Cardiac muscle cell (in vitro differentiated cells and primary cell): ENCODE results near the gene OXER1. TPM values are rescaled to one million over a fixed set of nuclear protein-coding genes. Genes with fewer than 3 reads are reported as not detected.

Source experiments
- DNase-seq, 2 donors: peaks; one replicate each; pipeline versions ENCODE4 v3.0.0 to v3.0.0-alpha.2; 2010 to 2017; ENCODE audit warnings: low read depth in 1 of 2, low spot score in 1 of 2
- H3K27ac ChIP-seq: fragments of 200-600 bp; sonication (generic); 2 replicates; pipeline ENCODE4 v1.5.1; 2016
- H3K27me3 ChIP-seq: fragments of 200-600 bp; sonication (generic); 2 replicates; pipeline ENCODE4 v1.6.0; 2016; ENCODE audit warnings: control low read depth
- H3K36me3 ChIP-seq: fragments of 200-600 bp; sonication (generic); 2 replicates; pipeline ENCODE4 v1.5.1; 2016; ENCODE audit warnings: control low read depth
- H3K4me1 ChIP-seq: fragments of 200-600 bp; sonication (generic); 2 replicates; pipeline ENCODE4 v1.8.1; 2017; ENCODE audit warnings: low read depth, mild to moderate bottlenecking, mixed run types
- H3K4me3 ChIP-seq: fragments of 200-600 bp; sonication (generic); 2 replicates; pipeline ENCODE4 v1.5.1; 2016; ENCODE audit warnings: mild to moderate bottlenecking
- H3K9me3 ChIP-seq: fragments of 200-600 bp; sonication (generic); 2 replicates; pipeline ENCODE4 v1.5.1; 2017; ENCODE audit warnings: low read depth, mild to moderate bottlenecking, control low read depth
- polyA plus RNA-seq: library from polyadenylated mRNA; unstranded; fragments of >200 nt; fragmentation: Nextera tagmentation; extraction: Ambion mirVana; gene quantifications from 2 replicates; pipeline ENCODE4 v1.2.1, GENCODE V29; 2016
- total RNA-seq: library from RNA; depleted of rRNA; stranded (reverse); fragments of >200 nt; gene quantifications from 2 replicates; pipeline ENCODE4 v1.2.3, GENCODE V29; 2016
- TF ChIP-seq, protein P1 (sequence below): IDR thresholded peaks from 2 replicates; pipeline ENCODE4 v1.5.1; 2012; ENCODE audit warnings: low read depth, mild to moderate bottlenecking, low read length

Gene OXER1
- total and polyA plus RNA-seq, 2 experiments from 2014 or later = 0.15 to 0.48 TPM

DNA sequence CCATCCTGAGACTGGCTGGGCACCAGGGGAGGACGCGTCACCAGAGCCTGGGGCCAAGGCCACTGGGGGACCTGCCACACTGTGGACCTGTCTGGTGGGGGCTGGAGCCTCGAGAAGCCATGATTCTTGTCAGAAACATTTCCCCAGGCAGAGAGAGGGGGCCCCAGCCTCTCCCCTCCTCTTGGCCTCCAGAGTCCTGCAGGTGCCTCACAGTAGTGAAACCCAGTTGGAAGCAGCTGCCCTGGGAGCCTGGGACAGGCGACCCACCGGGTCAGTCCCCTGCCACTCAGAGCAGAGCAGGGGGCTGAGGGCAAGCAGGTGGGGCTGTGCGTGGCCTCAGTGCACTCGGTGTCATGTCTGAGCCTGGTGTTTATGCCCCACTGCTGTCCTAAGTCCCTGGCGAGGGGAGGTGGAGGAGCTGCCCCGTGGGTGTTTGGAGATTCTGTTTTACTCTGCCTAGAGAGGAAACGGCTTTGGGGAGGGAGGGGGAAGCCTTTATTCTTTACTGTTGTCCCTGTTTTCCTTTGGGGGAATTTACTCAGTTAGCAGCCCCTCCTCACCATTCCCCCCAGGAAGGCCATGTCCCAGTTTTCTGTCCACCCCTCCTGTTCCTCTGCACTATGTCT, 7.7 kb downstream of the OXER1 start:
- peaks cover 2% of the 10 kb centered on the region for H3K4me1 ChIP-seq
- H3K27ac ChIP-seq = no peak overlapping the region
- no peak overlapping the region for H3K4me3 ChIP-seq

DNA sequence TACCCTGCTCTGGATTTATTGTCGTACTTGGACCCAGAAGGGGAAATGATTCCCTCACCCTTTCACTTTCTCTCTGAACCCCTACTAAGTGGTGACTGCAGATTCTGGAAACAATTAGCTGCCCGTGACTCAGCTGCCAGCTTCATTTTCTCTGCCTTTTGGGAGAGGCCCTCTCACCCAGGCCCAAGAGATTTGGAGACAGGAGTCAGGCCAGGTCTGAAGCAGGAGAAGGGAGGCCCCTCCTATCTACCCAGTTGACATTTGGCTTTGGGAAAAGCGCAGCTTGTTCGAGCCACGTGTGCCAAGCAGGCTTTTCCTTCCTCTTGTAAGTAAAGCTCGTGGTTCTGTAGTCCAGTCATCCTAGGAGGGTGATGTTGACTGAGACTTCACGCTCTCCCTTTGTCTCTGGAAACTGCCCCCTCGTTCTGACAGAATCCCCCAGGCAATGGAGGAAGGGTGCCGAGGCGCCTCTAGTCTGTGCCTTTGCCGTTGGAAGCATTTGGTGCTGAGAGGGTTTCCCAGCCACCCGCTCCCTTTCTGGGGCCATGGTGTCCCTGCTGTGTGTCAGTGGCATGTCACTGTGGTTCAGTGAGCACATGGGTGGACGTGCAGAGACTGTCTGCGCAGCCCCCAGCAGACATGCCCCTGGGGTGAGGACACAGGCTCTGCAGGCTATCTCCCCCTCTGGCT, 8.6 kb downstream of the OXER1 start:
- Histone ChIP-seq H3K4me1 (peaks cover 9% of the 10 kb centered on the region), H3K9me3 (no peaks in the 10 kb centered on the region), H3K27me3 (no peaks in the 10 kb centered on the region), H3K4me3 (no peak overlapping the region), H3K27ac (no peak overlapping the region), H3K36me3 (no peaks in the 10 kb centered on the region)
- TF ChIP-seq, protein P1, sequence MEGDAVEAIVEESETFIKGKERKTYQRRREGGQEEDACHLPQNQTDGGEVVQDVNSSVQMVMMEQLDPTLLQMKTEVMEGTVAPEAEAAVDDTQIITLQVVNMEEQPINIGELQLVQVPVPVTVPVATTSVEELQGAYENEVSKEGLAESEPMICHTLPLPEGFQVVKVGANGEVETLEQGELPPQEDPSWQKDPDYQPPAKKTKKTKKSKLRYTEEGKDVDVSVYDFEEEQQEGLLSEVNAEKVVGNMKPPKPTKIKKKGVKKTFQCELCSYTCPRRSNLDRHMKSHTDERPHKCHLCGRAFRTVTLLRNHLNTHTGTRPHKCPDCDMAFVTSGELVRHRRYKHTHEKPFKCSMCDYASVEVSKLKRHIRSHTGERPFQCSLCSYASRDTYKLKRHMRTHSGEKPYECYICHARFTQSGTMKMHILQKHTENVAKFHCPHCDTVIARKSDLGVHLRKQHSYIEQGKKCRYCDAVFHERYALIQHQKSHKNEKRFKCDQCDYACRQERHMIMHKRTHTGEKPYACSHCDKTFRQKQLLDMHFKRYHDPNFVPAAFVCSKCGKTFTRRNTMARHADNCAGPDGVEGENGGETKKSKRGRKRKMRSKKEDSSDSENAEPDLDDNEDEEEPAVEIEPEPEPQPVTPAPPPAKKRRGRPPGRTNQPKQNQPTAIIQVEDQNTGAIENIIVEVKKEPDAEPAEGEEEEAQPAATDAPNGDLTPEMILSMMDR = no peak
- DNase-seq = peak in 1 of 2 donors; percentile 8

More for the DNA sequence above, 7.7 kb downstream of the OXER1 start:
- Histone ChIP-seq H3K9me3 (no peaks in the 10 kb centered on the region), H3K36me3 (no peaks in the 10 kb centered on the region), H3K27me3 (no peaks in the 10 kb centered on the region)
- no peak for DNase-seq
- TF ChIP-seq, protein P1 = no peak

- Histone ChIP-seq H3K4me3 (no peak overlapping the region), H3K27me3 (no peaks in the 10 kb centered on the region), H3K27ac (no peak overlapping the region), H3K36me3 (no peaks in the 10 kb centered on the region), H3K9me3 (no peaks in the 10 kb centered on the region), H3K4me1 (peaks cover 9% of the 10 kb centered on the region)
- TF ChIP-seq, protein P1 = no peak
- no peak for DNase-seq
These were observed 9.2 kb downstream of the OXER1 start for GRCh38 chr2:42754776-42755140.

- H3K27me3 ChIP-seq = no peaks in the 10 kb centered on the region
These were observed 9.7 kb downstream of the OXER1 start for GRCh38 chr2:42754021-42754775.

More at GRCh38 chr2:42754021-42754775, 9.7 kb downstream of the OXER1 start:
- DNase-seq = peak in 1 of 2 donors; percentile 29
- Histone ChIP-seq H3K9me3 (no peaks in the 10 kb centered on the region), H3K4me1 (peaks cover 9% of the 10 kb centered on the region), H3K36me3 (no peaks in the 10 kb centered on the region), H3K4me3 (no peak overlapping the region), H3K27ac (no peak overlapping the region)
- TF ChIP-seq, protein P1 = no peak
